Measurements from ENCODE around the gene RNASEH1. TPM values are rescaled to one million over a fixed set of nuclear protein-coding genes. Genes with fewer than 3 reads are reported as not detected.
A peak's percentile ranks its signal among the peaks of the same experiment; 100 is the strongest.

The RNASEH1 gene
- total and polyA plus RNA-seq, 2 of the 13 experiments (the other 11 are each of a cell fraction or from before 2014, with no cell fraction given): 14.5 to 57.4 TPM

- TF ChIP-seq, protein P1, sequence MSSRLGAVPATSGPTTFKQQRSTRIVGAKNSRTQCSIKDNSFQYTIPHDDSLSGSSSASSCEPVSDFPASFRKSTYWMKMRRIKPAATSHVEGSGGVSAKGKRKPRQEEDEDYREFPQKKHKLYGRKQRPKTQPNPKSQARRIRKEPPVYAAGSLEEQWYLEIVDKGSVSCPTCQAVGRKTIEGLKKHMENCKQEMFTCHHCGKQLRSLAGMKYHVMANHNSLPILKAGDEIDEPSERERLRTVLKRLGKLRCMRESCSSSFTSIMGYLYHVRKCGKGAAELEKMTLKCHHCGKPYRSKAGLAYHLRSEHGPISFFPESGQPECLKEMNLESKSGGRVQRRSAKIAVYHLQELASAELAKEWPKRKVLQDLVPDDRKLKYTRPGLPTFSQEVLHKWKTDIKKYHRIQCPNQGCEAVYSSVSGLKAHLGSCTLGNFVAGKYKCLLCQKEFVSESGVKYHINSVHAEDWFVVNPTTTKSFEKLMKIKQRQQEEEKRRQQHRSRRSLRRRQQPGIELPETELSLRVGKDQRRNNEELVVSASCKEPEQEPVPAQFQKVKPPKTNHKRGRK (CRISPR knock-in tag; IDR thresholded peaks at IDR 0.05): peak; percentile 89; the same call in 1 of the 2 replicates
- TF ChIP-seq ZMYM2 (CRISPR knock-in tag; IDR thresholded peaks at IDR 0.05) (peak; percentile 93), ZNF44 (CRISPR knock-in tag; IDR thresholded peaks at IDR 0.05) (peak; percentile 68; the same call in 1 of the 2 replicates), ERF (CRISPR knock-in tag; IDR thresholded peaks at IDR 0.05) (peak; percentile 89), CENPX (CRISPR knock-in tag; IDR thresholded peaks at IDR 0.05) (no peak), NCOA5 (CRISPR knock-in tag; IDR thresholded peaks at IDR 0.05) (no peak), TERF1 (CRISPR knock-in tag; IDR thresholded peaks at IDR 0.05) (no peak), IRF9 (CRISPR knock-in tag; IDR thresholded peaks at IDR 0.05; ENCODE audit: borderline replicate concordance) (peak; percentile 92; the same call in 1 of the 2 replicates), CCDC6 (CRISPR knock-in tag; IDR thresholded peaks at IDR 0.05) (peak; percentile 83; the same call in 1 of the 2 replicates), ZNF766 (CRISPR knock-in tag; IDR thresholded peaks at IDR 0.05; ENCODE audit: borderline replicate concordance) (peak; percentile 96), ZFP37 (CRISPR knock-in tag; IDR thresholded peaks at IDR 0.05; ENCODE audit: borderline replicate concordance) (peak; percentile 55), HDAC2 (CRISPR knock-in tag; IDR thresholded peaks at IDR 0.05) (peak; percentile 63), SMARCC2 (IDR thresholded peaks at IDR 0.05) (no peak), ARNT2 (CRISPR knock-in tag; IDR thresholded peaks at IDR 0.05; ENCODE audit: low read depth) (peak; percentile 97), TEF (CRISPR knock-in tag; IDR thresholded peaks at IDR 0.05) (no peak; the same call in 1 of the 2 replicates), MYPOP (CRISPR knock-in tag; IDR thresholded peaks at IDR 0.05) (peak; percentile 90), ZNF350 (CRISPR knock-in tag; IDR thresholded peaks at IDR 0.05; ENCODE audit: borderline replicate concordance, low read depth) (peak; percentile 76), ZSCAN9 (CRISPR knock-in tag; IDR thresholded peaks at IDR 0.05; ENCODE audit: borderline replicate concordance) (peak; percentile 77)
- TF ChIP-seq, protein P2, sequence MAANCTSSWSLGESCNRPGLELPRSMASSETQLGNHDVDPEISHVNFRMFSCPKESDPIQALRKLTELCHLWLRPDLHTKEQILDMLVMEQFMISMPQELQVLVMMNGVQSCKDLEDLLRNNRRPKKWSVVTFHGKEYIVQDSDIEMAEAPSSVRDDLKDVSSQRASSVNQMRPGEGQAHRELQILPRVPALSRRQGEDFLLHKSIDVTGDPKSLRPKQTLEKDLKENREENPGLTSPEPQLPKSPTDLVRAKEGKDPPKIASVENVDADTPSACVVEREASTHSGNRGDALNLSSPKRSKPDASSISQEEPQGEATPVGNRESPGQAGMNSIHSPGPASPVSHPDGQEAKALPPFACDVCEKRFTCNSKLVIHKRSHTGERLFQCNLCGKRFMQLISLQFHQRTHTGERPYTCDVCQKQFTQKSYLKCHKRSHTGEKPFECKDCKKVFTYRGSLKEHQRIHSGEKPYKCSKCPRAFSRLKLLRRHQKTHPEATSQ (CRISPR knock-in tag; IDR thresholded peaks at IDR 0.05; ENCODE audit: borderline replicate concordance): peak; percentile 99; the same call in 1 of the 2 replicates
These were observed 38.6 kb downstream of the RNASEH1 start, which contains the start of gene ADI1 (continued) for GRCh38 chr2:3519255-3520205.

All from HepG2 (cell line).